DOHH2 (cell line): Measurements from ENCODE around the gene EHMT1.

Experiments
- CTCF ChIP-seq: fragments of 200-600 bp; sonication (generic); IDR thresholded peaks from one replicate; pipeline ENCODE4 v1.5.1; 2014; ENCODE audit warnings: antibody characterized with exemption, mild to moderate bottlenecking, low read depth, low read length; ENCODE audit not compliant: poor library complexity, severe bottlenecking
- EZH2phosphoT487 ChIP-seq: fragments of 200-600 bp; sonication (generic); IDR thresholded peaks from 2 replicates; pipeline ENCODE4 v1.6.1; 2017; ENCODE audit warnings: borderline replicate concordance, mild to moderate bottlenecking, antibody characterized with exemption, low read length, moderate library complexity, mixed read lengths

GRCh38 chr9:137639303-137640051 is 20.7 kb downstream of the EHMT1 start:
- TF ChIP-seq CTCF (no peak), EZH2phosphoT487 (no peak)
